ENCODE measurements around the gene CBX4. TPM values are rescaled to one million over a fixed set of nuclear protein-coding genes. Genes with fewer than 3 reads are reported as not detected.
"Not testable (repeated sequence)": the region's sequence is repeated elsewhere in the genome, so short reads cannot be mapped to it uniquely, and the experiment has no call there.

CBX4 gene
- total and polyA plus RNA-seq, 4 donors = 16.2 to 46.8 (median 30.6) TPM

DNA sequence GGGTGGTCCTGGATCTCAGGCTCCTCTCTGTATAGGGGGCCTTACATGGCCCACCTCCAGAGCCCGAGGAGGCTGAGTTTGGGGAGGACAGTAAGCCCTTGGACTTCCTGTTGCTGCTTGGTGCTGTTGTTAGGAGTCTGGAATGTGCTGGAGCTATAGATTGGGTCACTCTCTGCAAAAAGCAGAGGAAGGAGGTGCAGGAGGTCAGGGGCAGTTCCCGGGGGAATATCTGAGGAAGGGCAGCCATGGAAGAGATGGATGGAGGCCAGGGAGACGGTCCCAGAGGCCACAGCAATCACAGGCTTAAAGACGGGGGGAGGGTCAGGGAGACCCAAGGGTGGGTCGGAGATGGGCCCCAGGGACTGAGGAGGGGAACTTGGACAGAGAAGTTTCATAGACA, 23.0 kb upstream of the CBX4 start:
- WGBS (ENCODE audit: insufficient coverage) = 11% methylated on average over 3 of the region's 5 CpGs
- Histone ChIP-seq H3K36me3 (ENCODE audit: control insufficient read depth, insufficient read depth, low read length) (peaks cover 2% of the 10 kb centered on the region), H3K9me3 (ENCODE audit: control insufficient read depth, insufficient read depth, low read length) (no peaks in the 10 kb centered on the region), H3K27me3 (ENCODE audit: control insufficient read depth, insufficient read depth, low read length) (no peaks in the 10 kb centered on the region), H3K4me3 (ENCODE audit: low read depth, low read length) (no peak overlapping the region), H3K27ac (ENCODE audit: low read depth, low read length) (no peak overlapping the region), H3K4me1 (ENCODE audit: control insufficient read depth, insufficient read depth, low read length) (peaks cover 17% of the 10 kb centered on the region)
- no peak for DNase-seq (ENCODE audit: low read depth in 4 of 6, low spot score in 6 of 6)

DNA sequence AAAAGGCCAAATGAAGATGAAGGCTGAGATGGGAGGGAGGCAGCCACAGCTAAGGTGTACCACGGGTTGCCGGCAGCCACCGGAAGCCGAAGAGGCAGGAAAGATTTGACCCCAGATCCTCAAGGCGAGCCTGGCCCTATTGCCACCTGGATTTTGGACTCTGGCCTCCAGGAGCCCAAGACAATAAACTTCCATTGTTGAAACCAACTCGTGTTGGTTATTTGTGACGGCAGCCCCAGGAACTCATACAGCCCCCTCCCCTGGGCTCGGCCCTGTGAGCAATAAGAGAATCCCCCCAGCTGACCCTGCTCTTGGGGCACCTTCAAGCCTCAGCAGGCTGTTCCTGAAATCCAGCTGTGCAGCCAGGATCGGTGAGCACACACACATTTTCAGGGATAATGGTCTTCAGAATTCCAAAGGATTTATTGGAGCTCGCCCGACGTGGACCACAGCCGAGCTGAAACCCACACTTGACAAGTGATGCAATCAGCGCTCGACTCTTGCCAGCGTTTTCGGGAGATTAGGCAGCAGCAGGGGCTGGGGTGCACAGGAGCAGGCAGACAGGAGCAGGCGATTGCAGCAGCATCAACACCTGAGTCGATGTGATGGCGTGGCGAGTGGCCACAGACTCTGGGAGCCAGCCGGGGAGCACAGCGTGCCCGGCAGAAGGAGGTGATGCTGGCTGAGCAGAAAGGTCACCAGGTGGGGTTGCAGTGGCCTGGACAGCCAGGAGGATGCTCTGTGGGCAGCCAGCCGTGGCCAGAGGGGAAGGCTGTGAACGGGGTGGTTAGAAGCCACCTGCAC, 22.4 kb upstream of the CBX4 start:
- peak in 1 of 6 donors; percentile 41 for DNase-seq (ENCODE audit: low read depth in 4 of 6, low spot score in 6 of 6)
- Histone ChIP-seq H3K36me3 (ENCODE audit: control insufficient read depth, insufficient read depth, low read length) (peaks cover 2% of the 10 kb centered on the region), H3K27me3 (ENCODE audit: control insufficient read depth, insufficient read depth, low read length) (no peaks in the 10 kb centered on the region), H3K4me3 (ENCODE audit: low read depth, low read length) (no peak overlapping the region), H3K27ac (ENCODE audit: low read depth, low read length) (no peak overlapping the region), H3K4me1 (ENCODE audit: control insufficient read depth, insufficient read depth, low read length) (peaks cover 17% of the 10 kb centered on the region), H3K9me3 (ENCODE audit: control insufficient read depth, insufficient read depth, low read length) (no peaks in the 10 kb centered on the region)
- 49% methylated on average over 24 of the region's 26 CpGs for WGBS (ENCODE audit: insufficient coverage)

DNA sequence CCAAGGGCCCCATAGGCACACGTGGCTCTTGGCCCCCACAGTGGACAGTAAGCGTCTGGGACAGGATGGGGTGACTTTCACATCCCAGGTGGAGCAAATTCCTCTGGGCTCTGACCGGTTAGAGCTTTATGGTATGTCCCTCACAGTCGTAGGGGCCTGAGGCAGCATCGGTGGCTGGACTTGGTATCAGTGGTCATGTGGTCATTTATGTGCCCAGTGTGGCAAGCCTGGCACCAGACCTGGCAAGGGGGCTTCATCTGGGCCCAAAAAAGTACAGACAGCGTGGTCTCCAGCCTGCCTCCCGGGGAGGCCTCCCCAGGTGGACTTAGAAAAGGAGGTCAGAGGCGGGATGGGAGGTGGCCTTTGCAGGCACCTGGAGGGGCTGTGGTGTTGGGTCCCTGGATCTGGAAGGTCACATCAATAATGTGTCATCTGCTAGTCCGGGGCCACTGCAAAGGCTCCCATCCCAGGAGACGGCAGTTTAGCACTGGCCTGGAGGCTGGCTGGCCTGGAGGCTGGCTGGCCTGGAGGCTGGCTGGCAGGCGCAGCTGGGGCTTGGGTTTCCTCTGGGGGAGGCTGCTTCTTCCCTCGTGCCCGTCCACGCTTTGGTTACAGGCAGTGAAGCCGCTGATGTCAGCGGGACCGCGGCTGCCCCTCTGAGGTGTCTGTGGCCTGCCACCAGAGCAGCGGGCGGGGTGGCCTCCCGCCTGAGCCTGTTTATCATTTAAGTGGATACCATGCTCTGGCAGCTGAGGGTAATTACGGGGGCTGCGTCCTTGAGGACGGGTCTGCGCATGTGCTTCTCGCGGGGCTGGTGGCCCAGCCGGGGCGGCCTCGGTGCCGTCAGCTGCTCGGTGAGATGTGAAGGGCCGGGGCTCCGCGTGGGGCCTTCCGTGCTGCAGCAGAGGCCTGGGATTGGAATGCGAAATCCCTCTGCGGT, 20.7 kb upstream of the CBX4 start:
- Histone ChIP-seq H3K27me3 (ENCODE audit: control insufficient read depth, insufficient read depth, low read length) (no peaks in the 10 kb centered on the region), H3K36me3 (ENCODE audit: control insufficient read depth, insufficient read depth, low read length) (peaks cover 2% of the 10 kb centered on the region), H3K27ac (ENCODE audit: low read depth, low read length) (no peak overlapping the region), H3K9me3 (ENCODE audit: control insufficient read depth, insufficient read depth, low read length) (no peaks in the 10 kb centered on the region), H3K4me3 (ENCODE audit: low read depth, low read length) (no peak overlapping the region), H3K4me1 (ENCODE audit: control insufficient read depth, insufficient read depth, low read length) (peaks cover 24% of the 10 kb centered on the region)
- 65% methylated on average over 37 of the region's 38 CpGs for WGBS (ENCODE audit: insufficient coverage)
- DNase-seq (ENCODE audit: low read depth in 4 of 6, low spot score in 6 of 6) = no peak

DNA sequence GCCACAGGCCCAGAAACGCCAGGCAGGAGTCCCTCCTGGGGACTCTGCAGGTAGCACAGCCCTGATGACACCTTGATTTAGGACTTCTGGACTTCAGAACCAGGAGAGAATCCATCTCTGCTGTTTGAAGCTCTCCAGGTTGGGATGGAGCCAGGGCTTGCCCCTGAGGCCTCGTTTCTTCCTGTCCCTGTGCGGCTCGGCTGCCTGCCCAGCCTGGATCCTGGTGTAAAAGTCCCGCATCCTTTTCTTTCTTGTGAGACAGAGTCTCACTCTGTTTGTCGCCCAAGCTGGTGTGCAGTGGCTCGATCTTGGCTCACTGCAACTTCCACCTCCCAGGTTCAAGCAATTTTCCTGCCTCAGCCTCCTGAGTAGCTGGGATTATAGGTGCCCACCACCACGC, 17.9 kb upstream of the CBX4 start:
- no peaks in the 10 kb centered on the region for H3K9me3 ChIP-seq (ENCODE audit: control insufficient read depth, insufficient read depth, low read length)
- H3K36me3 ChIP-seq (ENCODE audit: control insufficient read depth, insufficient read depth, low read length) = peaks cover 2% of the 10 kb centered on the region
- H3K4me3 ChIP-seq (ENCODE audit: low read depth, low read length) = no peak overlapping the region
- no peak for DNase-seq (ENCODE audit: low read depth in 4 of 6, low spot score in 6 of 6)
- H3K27ac ChIP-seq (ENCODE audit: low read depth, low read length) = no peak overlapping the region
- no peaks in the 10 kb centered on the region for H3K27me3 ChIP-seq (ENCODE audit: control insufficient read depth, insufficient read depth, low read length)
- 56% methylated on average over 5 of the region's 8 CpGs for WGBS (ENCODE audit: insufficient coverage)
- H3K4me1 ChIP-seq (ENCODE audit: control insufficient read depth, insufficient read depth, low read length) = peaks cover 18% of the 10 kb centered on the region

DNA sequence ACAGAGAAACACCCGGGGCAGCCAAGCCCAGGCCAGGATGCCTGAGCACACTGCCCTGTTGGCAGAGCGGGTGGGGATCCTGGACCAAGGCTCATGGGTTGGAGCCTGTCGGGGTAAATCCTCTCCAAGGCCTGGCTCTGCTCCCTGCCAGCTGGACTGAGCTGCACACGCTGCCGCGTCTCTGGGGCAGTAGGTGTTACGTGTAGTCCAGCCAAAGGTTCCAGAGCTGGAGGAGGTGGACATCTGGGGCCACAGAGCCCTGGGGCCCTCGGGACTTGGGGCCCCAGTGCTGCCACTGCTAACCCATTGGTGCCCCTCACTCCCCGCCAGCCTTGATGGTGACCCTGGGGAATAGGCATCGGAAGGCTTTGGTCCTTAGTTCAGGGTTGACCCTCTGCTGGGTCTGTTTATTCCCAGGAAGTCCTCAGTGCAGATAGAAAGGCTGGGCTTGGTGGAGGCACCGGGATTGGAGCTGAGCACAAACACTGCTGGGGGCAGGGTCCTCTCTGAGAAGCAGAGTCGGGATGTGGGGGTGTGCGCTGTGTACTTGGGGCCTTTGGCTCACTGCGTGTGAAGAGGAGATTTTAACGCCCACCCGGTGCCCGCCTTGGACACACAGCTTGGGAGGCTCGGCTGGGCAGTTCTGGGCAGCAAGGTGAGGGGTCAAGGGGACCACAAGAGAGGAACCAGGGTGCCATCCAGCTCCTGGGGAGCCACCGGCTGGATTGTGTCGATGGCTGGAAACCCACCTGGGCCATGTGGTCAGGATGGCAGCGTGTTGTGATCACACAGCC, 16.3 kb upstream of the CBX4 start:
- H3K27me3 ChIP-seq (ENCODE audit: control insufficient read depth, insufficient read depth, low read length) = no peaks in the 10 kb centered on the region

DNA sequence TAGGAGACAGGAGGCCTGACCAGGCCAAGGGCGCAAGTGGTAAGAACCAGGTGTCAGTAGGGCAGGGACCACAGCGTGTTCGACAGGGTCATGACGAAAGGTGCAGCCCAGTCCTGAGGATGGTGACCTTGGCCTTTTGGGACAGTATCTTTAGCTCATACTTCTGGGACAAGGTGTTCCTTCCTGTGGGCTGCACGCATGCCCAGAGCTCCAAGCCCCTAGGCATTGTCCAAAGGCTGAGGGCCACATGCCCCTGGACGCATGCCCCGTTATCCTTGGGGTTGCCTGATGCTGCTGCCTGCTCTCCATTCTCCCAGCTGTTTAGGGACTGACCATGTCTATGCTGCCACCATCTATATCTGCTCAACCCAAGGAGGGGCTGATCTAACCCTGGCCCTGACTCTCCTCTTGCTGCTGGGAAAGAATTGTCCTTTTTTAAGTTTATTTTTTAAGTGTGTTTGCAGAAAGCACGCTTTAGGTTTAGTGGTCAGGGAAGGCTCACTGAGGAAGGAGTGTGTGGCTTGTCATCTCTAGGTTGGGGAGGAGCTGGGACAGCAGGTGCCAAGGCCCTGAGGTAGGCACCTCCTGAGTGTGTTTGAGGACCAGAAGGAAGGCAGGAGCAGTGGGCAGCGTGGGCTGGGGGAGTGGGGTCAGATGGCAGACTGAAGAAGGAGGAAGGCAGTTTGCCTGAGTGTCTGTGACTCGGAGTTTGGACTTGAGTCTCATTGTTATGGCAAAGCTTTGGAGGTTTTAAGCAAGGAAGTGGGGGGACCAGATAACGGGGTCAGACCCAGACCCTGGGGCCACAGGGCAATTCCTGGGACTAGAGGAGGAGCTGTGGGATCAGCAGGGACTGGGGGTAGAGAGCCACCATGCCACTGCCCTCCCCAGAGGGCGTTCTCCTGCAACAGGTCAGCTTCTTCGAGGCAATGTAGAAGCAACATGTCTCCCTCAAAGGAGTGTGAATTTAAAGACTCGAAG, 15.1 kb upstream of the CBX4 start:
- no peak for DNase-seq (ENCODE audit: low read depth in 4 of 6, low spot score in 6 of 6)
- peaks cover 8% of the 10 kb centered on the region for H3K4me1 ChIP-seq (ENCODE audit: control insufficient read depth, insufficient read depth, low read length)
- WGBS (ENCODE audit: insufficient coverage) = 84% methylated on average over 13 of the region's 14 CpGs
- H3K36me3 ChIP-seq (ENCODE audit: control insufficient read depth, insufficient read depth, low read length) = no peaks in the 10 kb centered on the region
- no peak overlapping the region for H3K27ac ChIP-seq (ENCODE audit: low read depth, low read length)
- no peaks in the 10 kb centered on the region for H3K9me3 ChIP-seq (ENCODE audit: control insufficient read depth, insufficient read depth, low read length)
- H3K4me3 ChIP-seq (ENCODE audit: low read depth, low read length) = no peak overlapping the region
- no peaks in the 10 kb centered on the region for H3K27me3 ChIP-seq (ENCODE audit: control insufficient read depth, insufficient read depth, low read length)

More for the DNA sequence above, 16.3 kb upstream of the CBX4 start:
- H3K36me3 ChIP-seq (ENCODE audit: control insufficient read depth, insufficient read depth, low read length) = peaks cover 2% of the 10 kb centered on the region
- DNase-seq (ENCODE audit: low read depth in 4 of 6, low spot score in 6 of 6) = no peak
- no peaks in the 10 kb centered on the region for H3K9me3 ChIP-seq (ENCODE audit: control insufficient read depth, insufficient read depth, low read length)
- 83% methylated on average over 21 of the region's 21 CpGs for WGBS (ENCODE audit: insufficient coverage)
- no peak overlapping the region for H3K27ac ChIP-seq (ENCODE audit: low read depth, low read length)
- H3K4me1 ChIP-seq (ENCODE audit: control insufficient read depth, insufficient read depth, low read length) = peaks cover 13% of the 10 kb centered on the region
- H3K4me3 ChIP-seq (ENCODE audit: low read depth, low read length) = no peak overlapping the region

DNA sequence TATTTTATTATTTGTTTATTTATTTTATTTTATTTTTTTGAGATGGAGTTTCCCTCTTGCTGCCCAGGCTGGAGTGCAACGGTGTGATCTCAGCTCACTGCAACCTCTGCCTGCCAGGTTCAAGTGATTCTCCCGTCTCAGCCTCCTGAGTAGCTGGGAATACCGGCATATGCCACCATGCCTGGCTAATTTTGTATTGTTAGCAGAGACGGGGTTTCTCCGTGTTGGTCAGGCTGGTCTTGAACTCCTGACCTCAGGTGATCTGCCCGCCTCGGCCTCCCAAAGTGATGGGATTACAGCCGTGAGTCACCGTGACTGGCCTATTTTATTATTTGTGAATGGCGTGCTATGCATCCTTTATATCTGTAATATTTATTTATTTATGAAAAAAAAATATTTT, 13.9 kb upstream of the CBX4 start:
- H3K27me3 ChIP-seq (ENCODE audit: control insufficient read depth, insufficient read depth, low read length); DNase-seq (ENCODE audit: low read depth in 4 of 6, low spot score in 6 of 6); H3K9me3 ChIP-seq (ENCODE audit: control insufficient read depth, insufficient read depth, low read length); H3K27ac ChIP-seq (ENCODE audit: low read depth, low read length); H3K4me3 ChIP-seq (ENCODE audit: low read depth, low read length); H3K4me1 ChIP-seq (ENCODE audit: control insufficient read depth, insufficient read depth, low read length); H3K36me3 ChIP-seq (ENCODE audit: control insufficient read depth, insufficient read depth, low read length): not testable (repeated sequence)
- WGBS (ENCODE audit: insufficient coverage) = 80% methylated on average over 1 of the region's 10 CpGs

DNA sequence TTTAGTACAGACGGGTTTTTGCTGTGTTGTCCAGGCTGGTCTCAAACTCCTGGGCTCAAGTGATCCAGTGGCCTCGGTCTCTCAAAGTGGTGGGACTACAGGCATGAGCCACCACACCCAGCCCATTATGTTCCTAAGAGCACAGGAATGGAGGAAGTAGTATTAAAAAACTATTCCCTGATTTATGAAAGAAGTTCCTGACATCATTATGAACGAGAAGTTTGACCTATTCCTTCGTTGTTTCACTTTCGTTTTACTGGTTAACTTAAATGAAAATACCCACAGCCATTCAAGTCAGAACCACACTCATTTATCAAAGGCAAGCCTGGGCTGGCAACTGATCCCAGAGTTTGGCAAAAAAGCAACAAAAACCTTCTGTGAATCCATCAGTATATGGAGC, 13.5 kb upstream of the CBX4 start:
- H3K27me3 ChIP-seq (ENCODE audit: control insufficient read depth, insufficient read depth, low read length) = no peaks in the 10 kb centered on the region
- H3K4me1 ChIP-seq (ENCODE audit: control insufficient read depth, insufficient read depth, low read length) = peaks cover 8% of the 10 kb centered on the region
- H3K4me3 ChIP-seq (ENCODE audit: low read depth, low read length) = no peak overlapping the region
- DNase-seq (ENCODE audit: low read depth in 4 of 6, low spot score in 6 of 6) = peak in 1 of 6 donors; percentile 49
- 100% methylated on average over 1 of the region's 5 CpGs for WGBS (ENCODE audit: insufficient coverage)
- H3K27ac ChIP-seq (ENCODE audit: low read depth, low read length) = no peak overlapping the region
- H3K9me3 ChIP-seq (ENCODE audit: control insufficient read depth, insufficient read depth, low read length) = no peaks in the 10 kb centered on the region
- H3K36me3 ChIP-seq (ENCODE audit: control insufficient read depth, insufficient read depth, low read length) = no peaks in the 10 kb centered on the region
